ENCODE data around the gene TDRD1. TPM values are rescaled to one million over a fixed set of nuclear protein-coding genes. Genes with fewer than 3 reads are reported as not detected.

Gene TDRD1
- total RNA-seq, 1 donor from 2014 or later: 2.1 TPM

DNA sequence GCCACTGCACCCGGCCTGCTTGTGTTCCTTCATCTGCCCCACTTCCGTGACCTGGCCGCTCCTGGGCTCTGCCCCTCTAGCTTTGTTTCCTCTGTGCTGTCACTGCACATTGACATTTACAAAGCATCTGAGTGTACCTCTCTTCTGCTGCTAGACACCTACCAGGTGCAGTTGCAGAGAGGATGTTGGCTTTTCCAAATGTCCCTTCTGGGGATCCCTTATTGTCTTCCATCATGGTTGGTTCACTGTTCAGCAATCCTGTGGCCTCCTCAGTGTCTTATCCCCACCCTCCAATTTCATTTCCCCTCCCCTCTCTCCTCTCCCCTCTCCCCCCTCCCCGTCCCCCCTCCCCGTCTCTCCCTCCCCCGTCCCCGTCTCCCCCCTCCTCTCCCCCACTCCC lies 73.7 kb downstream of the TDRD1 start:
- TF ChIP-seq, protein P1, sequence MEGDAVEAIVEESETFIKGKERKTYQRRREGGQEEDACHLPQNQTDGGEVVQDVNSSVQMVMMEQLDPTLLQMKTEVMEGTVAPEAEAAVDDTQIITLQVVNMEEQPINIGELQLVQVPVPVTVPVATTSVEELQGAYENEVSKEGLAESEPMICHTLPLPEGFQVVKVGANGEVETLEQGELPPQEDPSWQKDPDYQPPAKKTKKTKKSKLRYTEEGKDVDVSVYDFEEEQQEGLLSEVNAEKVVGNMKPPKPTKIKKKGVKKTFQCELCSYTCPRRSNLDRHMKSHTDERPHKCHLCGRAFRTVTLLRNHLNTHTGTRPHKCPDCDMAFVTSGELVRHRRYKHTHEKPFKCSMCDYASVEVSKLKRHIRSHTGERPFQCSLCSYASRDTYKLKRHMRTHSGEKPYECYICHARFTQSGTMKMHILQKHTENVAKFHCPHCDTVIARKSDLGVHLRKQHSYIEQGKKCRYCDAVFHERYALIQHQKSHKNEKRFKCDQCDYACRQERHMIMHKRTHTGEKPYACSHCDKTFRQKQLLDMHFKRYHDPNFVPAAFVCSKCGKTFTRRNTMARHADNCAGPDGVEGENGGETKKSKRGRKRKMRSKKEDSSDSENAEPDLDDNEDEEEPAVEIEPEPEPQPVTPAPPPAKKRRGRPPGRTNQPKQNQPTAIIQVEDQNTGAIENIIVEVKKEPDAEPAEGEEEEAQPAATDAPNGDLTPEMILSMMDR (IDR thresholded peaks at IDR 0.05; ENCODE audit: insufficient read depth, low read length, severe bottlenecking): no peak
- FAIRE-seq: no peak
- no peaks in the 10 kb centered on the region for H3K27me3 ChIP-seq (ENCODE audit: control insufficient read depth, insufficient read depth, low read length)

DNA sequence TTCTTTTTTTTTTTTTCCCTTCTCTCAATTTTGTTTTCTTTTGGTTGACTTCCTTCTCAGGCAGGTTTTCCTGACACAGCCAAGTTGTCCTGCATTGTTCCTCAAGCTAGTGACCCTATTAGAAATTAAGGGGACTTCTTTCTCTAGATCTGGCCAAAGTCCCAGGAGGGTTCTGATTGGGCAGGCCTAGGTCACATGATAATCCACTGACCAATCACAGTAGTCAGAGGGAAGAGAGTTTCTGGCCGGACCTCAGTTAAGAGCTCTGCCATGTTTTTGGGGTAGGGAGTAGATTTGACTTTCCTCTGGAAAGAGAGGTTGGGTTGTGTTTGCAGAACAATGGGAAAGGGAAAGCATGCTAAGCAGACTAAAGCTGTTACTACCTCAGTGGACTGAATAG lies 76.1 kb downstream of the TDRD1 start:
- Histone ChIP-seq H3K4me3 (ENCODE audit: low read depth, low read length) (no peak overlapping the region), H3K36me3 (ENCODE audit: control insufficient read depth, insufficient read depth, low read length) (no peaks in the 10 kb centered on the region), H3K27me3 (ENCODE audit: control insufficient read depth, insufficient read depth, low read length) (no peaks in the 10 kb centered on the region)
- TF ChIP-seq, protein P1 (IDR thresholded peaks at IDR 0.05; ENCODE audit: insufficient read depth, low read length, severe bottlenecking): no peak
- DNase-seq (ENCODE audit: low read depth): no peak
- no peak for FAIRE-seq

More for the DNA sequence above, 73.7 kb downstream of the TDRD1 start:
- H3K36me3 ChIP-seq (ENCODE audit: control insufficient read depth, insufficient read depth, low read length): no peaks in the 10 kb centered on the region
- DNase-seq (ENCODE audit: low read depth): no peak
- H3K4me3 ChIP-seq (ENCODE audit: low read depth, low read length): no peak overlapping the region

DNA sequence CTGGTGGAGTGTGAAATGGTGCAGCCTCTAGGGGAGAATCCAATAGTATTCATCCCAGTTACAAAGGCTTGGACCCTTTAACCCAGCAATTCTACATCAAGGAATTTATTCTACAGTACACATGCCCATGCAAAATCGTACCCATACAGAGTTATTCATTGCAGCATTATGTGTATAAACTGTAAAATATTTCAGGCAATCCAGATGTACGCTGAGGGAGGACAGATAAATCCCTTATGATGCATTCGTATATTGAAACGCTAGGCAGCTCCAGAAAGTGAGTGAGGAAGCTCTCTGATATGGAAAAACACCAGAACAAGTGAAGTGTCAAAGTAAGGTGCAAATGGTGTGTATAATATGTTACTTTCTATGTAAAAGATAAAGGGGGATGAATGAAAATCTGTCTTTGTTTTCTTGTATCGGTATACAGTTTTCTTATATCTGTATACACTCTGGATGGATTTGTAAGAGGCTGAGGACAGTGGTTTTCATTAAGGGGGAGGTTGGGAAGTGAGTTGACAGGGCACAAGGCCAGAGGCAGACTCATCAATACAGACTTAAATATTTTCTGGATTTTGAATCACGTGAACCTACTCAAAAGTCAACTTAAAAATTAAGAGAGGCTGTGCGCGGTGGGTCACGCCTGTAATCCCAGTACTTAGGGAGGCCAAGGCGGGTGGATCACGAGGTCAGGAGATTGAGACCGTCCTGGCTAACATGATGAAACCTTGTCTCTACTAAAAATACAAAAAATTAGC lies 77.0 kb downstream of the TDRD1 start:
- Histone ChIP-seq H3K27me3 (ENCODE audit: control insufficient read depth, insufficient read depth, low read length) (no peaks in the 10 kb centered on the region), H3K36me3 (ENCODE audit: control insufficient read depth, insufficient read depth, low read length) (no peaks in the 10 kb centered on the region), H3K4me3 (ENCODE audit: low read depth, low read length) (no peak overlapping the region)
- DNase-seq (ENCODE audit: low read depth) (no peak), FAIRE-seq (no peak)
- TF ChIP-seq, protein P1 (IDR thresholded peaks at IDR 0.05; ENCODE audit: insufficient read depth, low read length, severe bottlenecking): no peak

DNA sequence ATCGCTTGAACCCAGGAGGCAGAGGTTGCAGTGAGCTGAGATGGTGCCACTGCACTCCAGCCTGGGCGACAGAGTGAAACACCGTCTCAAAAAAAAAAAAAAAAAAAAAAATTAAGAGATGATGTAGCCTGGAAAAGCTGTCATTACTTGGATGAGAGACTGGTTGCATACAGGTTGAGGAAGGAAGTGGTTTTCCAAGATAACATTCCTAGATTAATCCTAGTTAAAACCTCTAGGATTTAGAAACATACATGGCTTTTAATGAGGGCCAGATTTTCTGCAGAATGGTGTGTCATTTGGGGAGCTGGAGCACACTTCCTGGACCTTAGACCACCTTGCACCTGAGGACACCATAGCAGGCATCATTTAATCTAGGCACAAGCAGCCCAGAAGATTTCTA lies 77.7 kb downstream of the TDRD1 start:
- TF ChIP-seq, protein P1 (IDR thresholded peaks at IDR 0.05; ENCODE audit: insufficient read depth, low read length, severe bottlenecking): no peak
- FAIRE-seq (no peak), DNase-seq (ENCODE audit: low read depth) (no peak)
- Histone ChIP-seq H3K27me3 (ENCODE audit: control insufficient read depth, insufficient read depth, low read length) (no peaks in the 10 kb centered on the region), H3K36me3 (ENCODE audit: control insufficient read depth, insufficient read depth, low read length) (no peaks in the 10 kb centered on the region), H3K4me3 (ENCODE audit: low read depth, low read length) (no peak overlapping the region)

DNA sequence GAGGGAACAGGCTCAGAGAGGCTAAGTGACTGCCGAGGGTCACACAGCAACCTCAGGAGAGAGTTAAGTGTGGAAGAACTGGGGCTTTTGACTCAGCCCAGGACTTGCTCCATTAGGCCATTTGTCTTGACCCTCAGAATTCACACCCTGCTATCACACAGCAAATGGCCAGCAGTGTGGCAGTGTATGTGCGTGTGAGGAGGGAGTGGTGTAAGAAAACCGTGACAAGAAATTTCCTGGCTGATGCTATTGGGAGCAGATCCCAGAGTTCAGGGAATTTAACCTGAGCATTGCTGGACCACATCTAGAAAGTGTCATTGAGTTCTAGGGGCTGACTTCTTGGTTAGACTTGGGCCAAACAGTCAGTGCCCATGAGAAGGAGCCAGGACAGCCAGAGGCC lies 78.3 kb downstream of the TDRD1 start:
- Histone ChIP-seq H3K4me3 (ENCODE audit: low read depth, low read length) (no peak overlapping the region), H3K36me3 (ENCODE audit: control insufficient read depth, insufficient read depth, low read length) (no peaks in the 10 kb centered on the region), H3K27me3 (ENCODE audit: control insufficient read depth, insufficient read depth, low read length) (no peaks in the 10 kb centered on the region)
- DNase-seq (ENCODE audit: low read depth): no peak
- TF ChIP-seq, protein P1 (IDR thresholded peaks at IDR 0.05; ENCODE audit: insufficient read depth, low read length, severe bottlenecking): no peak
- FAIRE-seq: no peak
